ENCODE measurements around the gene SHANK1.

The SHANK1 gene

GRCh38 chr19:50679177-50680125, 40.2 kb downstream of the SHANK1 start:
- peak; percentile 89 for TF ChIP-seq MAX (IDR thresholded peaks at IDR 0.05)
- TF ChIP-seq EP300 (IDR thresholded peaks at IDR 0.05; ENCODE audit: borderline replicate concordance): no peak
- no peak for TF ChIP-seq REST (IDR thresholded peaks at IDR 0.05; ENCODE audit: low read depth)
- peak; percentile 78 for TF ChIP-seq CREB1 (IDR thresholded peaks at IDR 0.05; ENCODE audit: low read depth)
- TF ChIP-seq RAD21 (IDR thresholded peaks at IDR 0.05; ENCODE audit: low read depth): no peak
- no peak for TF ChIP-seq FOXM1 (IDR thresholded peaks at IDR 0.05; ENCODE audit: borderline replicate concordance, low read depth)
- no peak for TF ChIP-seq TAF1 (IDR thresholded peaks at IDR 0.05; ENCODE audit: low read depth)

GRCh38 chr19:50678323-50678722, 41.3 kb downstream of the SHANK1 start:
- TF ChIP-seq TEAD4 (IDR thresholded peaks at IDR 0.05) (no peak), REST (IDR thresholded peaks at IDR 0.05; ENCODE audit: low read depth) (no peak), RAD21 (IDR thresholded peaks at IDR 0.05; ENCODE audit: low read depth) (no peak), EP300 (IDR thresholded peaks at IDR 0.05; ENCODE audit: borderline replicate concordance) (no peak), TAF1 (IDR thresholded peaks at IDR 0.05; ENCODE audit: low read depth) (no peak), CREB1 (IDR thresholded peaks at IDR 0.05; ENCODE audit: low read depth) (no peak), TCF12 (IDR thresholded peaks at IDR 0.05; ENCODE audit: low read depth) (no peak), CEBPB (IDR thresholded peaks at IDR 0.05) (no peak)

- TF ChIP-seq CREB1 (IDR thresholded peaks at IDR 0.05; ENCODE audit: low read depth): no peak
- TF ChIP-seq EP300 (IDR thresholded peaks at IDR 0.05; ENCODE audit: borderline replicate concordance): no peak
- TF ChIP-seq CEBPB (IDR thresholded peaks at IDR 0.05): no peak
Observed at GRCh38 chr19:50677636-50678035, 42.0 kb downstream of the SHANK1 start.

- TF ChIP-seq CEBPB (IDR thresholded peaks at IDR 0.05) (no peak), TAF1 (IDR thresholded peaks at IDR 0.05; ENCODE audit: low read depth) (no peak)
Observed at GRCh38 chr19:50676625-50677197, 42.9 kb downstream of the SHANK1 start.

- TF ChIP-seq ZBTB7A (IDR thresholded peaks at IDR 0.05; ENCODE audit: low read depth): no peak
- no peak for TF ChIP-seq USF1 (IDR thresholded peaks at IDR 0.05)
- TF ChIP-seq EGR1 (IDR thresholded peaks at IDR 0.05): no peak
- TF ChIP-seq NFIC (IDR thresholded peaks at IDR 0.05): no peak
- TF ChIP-seq TCF12 (IDR thresholded peaks at IDR 0.05; ENCODE audit: low read depth): no peak
- no peak for TF ChIP-seq REST (IDR thresholded peaks at IDR 0.05; ENCODE audit: low read depth)
- TF ChIP-seq FOXM1 (IDR thresholded peaks at IDR 0.05; ENCODE audit: borderline replicate concordance, low read depth): no peak
- TF ChIP-seq RAD21 (IDR thresholded peaks at IDR 0.05; ENCODE audit: low read depth): no peak
- no peak for TF ChIP-seq TAF1 (IDR thresholded peaks at IDR 0.05; ENCODE audit: low read depth)
- TF ChIP-seq CEBPB (IDR thresholded peaks at IDR 0.05): no peak
- TF ChIP-seq EP300 (IDR thresholded peaks at IDR 0.05; ENCODE audit: borderline replicate concordance): no peak
- TF ChIP-seq TEAD4 (IDR thresholded peaks at IDR 0.05): no peak
- TF ChIP-seq YY1 (IDR thresholded peaks at IDR 0.05; ENCODE audit: low read depth): no peak
- TF ChIP-seq MAX (IDR thresholded peaks at IDR 0.05): no peak
- TF ChIP-seq CREB1 (IDR thresholded peaks at IDR 0.05; ENCODE audit: low read depth): no peak
Observed at GRCh38 chr19:50673118-50673517, 46.5 kb downstream of the SHANK1 start.

Data from Ishikawa (cell line).